Kidney epithelial cell (primary cell): ENCODE measurements around the gene NUDT4B. TPM values are rescaled to one million over a fixed set of nuclear protein-coding genes. Genes with fewer than 3 reads are reported as not detected.
"Not testable (repeated sequence)": the region's sequence is repeated elsewhere in the genome, so short reads cannot be mapped to it uniquely, and the experiment has no call there.

ENCODE experiments used
- DNase-seq: peaks from one replicate; pipeline ENCODE4 v3.0.0-alpha.2; 2010; ENCODE audit warnings: low read depth
- H3K27me3 ChIP-seq: 2 replicates; pipeline ENCODE4 v1.6.0; 2011; ENCODE audit warnings: low read length; ENCODE audit not compliant: control insufficient read depth, insufficient read depth
- H3K36me3 ChIP-seq: 2 replicates; pipeline ENCODE4 v1.5.1; 2011; ENCODE audit warnings: low read length; ENCODE audit not compliant: control insufficient read depth, insufficient read depth
- H3K4me3 ChIP-seq: 2 replicates; pipeline ENCODE4 v1.5.1; 2011; ENCODE audit warnings: low read depth, mild to moderate bottlenecking, control low read depth, low read length
- total RNA-seq: library from RNA; depleted of rRNA; stranded (reverse); fragments of >200 nt; gene quantifications from 2 replicates; pipeline ENCODE4 v1.2.3, GENCODE V29; 2015

NUDT4B gene
- total RNA-seq, 1 donor from 2014 or later, result 30.9 TPM

DNA sequence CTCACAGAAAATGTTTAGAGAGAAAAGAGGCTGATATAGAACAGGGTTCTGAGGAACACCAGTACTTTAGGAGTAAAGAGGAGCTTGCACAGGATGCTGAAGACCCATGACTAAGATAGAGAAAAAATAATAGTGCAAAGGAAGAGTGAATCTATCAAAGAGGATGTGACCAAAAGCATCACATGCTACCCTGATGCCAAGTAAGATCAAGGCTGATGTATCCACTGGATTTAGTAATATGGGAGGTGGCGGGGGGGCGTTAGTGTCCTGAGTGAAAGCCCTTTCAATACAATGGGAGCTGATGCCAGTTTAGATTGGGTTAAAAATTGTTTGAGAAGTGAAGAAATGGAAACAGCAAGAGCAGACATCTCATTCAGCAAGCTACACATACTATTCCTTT is 11.2 kb downstream of the NUDT4B start:
- not testable (repeated sequence) for DNase-seq, H3K27me3 ChIP-seq, H3K36me3 ChIP-seq, H3K4me3 ChIP-seq

DNA sequence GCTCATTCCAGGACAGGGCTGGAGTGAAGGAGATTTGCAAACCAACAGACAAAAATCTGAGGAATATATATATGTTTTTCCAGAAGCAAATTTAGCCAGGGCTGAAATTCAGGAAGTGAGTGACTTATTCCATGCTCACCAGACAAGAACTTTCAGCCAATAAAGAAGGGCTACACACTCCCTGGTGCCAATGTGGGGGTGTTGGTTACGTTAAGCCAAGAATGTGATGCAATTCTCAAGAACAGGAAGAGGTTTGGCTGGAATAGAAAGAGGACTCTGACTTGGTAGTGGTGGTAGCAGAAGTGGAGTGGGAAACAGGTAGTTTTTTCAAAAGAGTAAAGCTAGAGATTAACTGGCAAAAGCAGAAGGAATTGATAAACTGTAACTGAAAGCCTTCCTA is 11.6 kb downstream of the NUDT4B start:
- not testable (repeated sequence) for H3K36me3 ChIP-seq, H3K27me3 ChIP-seq, DNase-seq, H3K4me3 ChIP-seq

DNA sequence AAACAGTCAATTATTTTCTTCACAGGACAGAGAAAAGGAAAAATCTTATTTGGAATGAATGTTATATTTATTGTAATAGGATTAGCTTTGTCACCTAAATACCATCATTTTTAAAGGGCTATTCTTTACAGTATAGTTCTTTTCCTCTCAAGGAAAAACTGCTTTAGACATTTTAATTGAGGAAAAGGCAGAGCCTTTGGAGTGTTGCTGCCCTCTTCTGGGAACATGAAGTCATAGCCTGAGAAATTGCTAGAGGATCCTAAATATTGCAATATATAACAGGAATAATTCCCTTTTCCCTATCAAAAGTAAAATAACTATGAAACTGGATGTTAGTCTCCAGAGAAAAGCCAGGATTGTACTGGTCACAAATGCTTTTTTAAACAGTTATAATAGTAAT is 12.8 kb downstream of the NUDT4B start:
- H3K4me3 ChIP-seq, H3K36me3 ChIP-seq: not testable (repeated sequence)

DNA sequence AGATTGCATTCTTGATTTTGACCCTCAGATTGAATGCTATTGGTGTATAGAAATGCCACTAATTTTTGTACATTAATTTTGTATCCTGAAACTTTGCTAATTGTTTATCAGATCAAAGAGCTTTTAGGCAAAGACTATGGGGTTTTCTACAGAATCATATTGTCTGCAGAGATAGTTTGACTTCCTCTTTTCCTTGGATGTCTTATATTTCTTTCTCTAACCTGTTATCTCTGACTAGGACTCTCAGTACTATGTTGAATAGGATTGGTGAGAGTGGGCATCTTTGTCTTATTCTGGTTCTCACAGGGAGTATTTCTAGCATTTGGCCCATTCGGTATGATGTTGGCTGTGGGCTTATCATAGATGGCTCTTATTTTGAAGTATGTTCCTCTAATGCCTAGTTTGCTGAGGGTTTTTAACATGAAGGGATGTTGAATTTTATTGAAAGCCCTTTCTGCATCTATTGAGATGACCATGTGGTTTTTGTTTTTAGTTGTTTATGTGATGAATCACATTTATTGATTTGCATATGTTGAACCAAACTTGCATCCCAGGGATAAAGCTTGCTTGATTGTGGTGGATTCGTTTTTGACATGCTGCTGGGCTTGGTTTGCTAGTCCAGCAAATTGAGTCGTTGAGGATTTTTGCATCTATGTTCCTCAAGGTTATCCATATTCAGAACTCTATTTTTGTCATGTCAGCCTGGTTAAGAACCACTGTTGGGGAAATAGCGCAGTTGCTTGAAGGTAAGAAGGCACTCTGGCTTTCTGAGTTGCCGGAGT is 16.9 kb downstream of the NUDT4B start:
- H3K4me3 ChIP-seq, H3K36me3 ChIP-seq, H3K27me3 ChIP-seq, DNase-seq: not testable (repeated sequence)

More for the DNA sequence above, 12.8 kb downstream of the NUDT4B start:
- DNase-seq, H3K27me3 ChIP-seq: not testable (repeated sequence)

DNA sequence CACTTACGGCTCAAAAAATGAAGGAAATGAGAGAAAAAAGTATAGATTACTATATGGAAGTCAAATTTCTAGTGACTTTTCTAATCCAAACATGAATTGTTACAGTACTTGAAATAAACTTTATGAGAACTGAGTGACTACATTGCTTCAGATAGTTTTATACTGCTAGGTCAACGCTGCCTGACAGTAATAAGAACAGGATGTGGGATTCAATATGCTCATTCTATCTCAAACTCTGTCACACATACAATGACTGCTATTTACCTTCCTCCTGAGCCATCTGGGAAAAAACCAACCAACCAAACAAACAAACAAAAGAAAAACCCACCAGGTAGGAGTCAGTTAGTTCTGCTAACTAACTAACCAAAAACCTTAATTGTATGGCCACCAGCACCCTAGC is 20.0 kb downstream of the NUDT4B start:
- H3K4me3 ChIP-seq, H3K27me3 ChIP-seq, H3K36me3 ChIP-seq, DNase-seq: not testable (repeated sequence)

DNA sequence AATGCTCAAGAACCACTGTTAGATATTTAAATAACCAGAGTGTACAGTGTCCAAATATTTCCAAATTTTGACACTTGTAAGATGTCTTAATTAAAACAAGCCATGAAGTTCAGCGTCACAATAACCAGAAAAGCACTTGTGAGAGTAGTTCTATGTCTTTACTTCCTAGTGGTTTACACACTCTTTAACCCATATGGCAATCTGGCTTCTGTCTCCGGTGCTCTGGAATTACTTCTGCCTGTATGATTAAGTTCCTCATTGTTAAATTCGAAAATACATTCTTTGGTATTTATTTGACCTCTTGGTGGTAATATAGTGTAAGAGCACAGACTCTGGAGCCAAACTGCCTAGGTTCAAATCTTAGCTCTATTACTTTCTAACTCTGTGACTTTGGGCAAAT is 20.9 kb downstream of the NUDT4B start:
- not testable (repeated sequence) for H3K36me3 ChIP-seq

DNA sequence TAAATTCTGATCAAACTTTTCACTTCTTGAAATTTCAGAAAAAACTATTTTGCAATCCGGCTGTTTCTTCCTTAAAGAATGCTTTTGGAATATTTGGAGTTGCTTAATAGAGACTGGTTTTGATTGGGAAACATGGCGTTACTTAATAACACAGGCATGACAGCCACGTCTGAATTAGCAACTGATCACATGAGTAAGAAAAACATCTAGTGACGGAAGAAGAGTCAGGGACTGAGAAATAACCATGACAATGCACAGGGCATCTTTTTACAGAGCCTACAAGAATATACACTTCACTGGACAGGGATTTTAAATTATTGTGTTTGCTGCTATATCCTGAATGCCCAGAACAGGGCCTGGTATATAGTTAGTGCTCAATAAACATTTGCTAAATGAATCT is 25.1 kb downstream of the NUDT4B start:
- not testable (repeated sequence) for H3K36me3 ChIP-seq, H3K4me3 ChIP-seq, H3K27me3 ChIP-seq, DNase-seq

More for the DNA sequence above, 20.9 kb downstream of the NUDT4B start:
- not testable (repeated sequence) for H3K4me3 ChIP-seq, H3K27me3 ChIP-seq, DNase-seq

DNA sequence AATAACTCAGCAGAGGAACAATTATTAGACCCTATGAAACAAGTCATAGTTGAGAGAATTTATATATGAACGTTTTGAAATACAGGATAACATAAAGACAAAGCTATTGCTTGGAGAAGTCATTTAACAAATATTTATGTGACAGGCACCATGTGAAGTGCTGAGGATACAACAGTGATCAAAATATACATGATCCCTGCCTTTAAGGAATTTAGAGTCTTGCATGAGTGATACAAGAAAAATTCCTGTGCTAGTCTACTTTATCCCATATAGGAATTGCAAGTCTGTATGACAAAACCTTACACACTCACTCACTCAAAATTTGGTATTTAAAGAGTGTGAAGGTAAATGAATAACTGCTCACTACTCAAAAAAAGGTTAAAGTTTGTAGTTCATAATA is 25.5 kb downstream of the NUDT4B start:
- not testable (repeated sequence) for H3K36me3 ChIP-seq, H3K27me3 ChIP-seq, H3K4me3 ChIP-seq, DNase-seq

DNA sequence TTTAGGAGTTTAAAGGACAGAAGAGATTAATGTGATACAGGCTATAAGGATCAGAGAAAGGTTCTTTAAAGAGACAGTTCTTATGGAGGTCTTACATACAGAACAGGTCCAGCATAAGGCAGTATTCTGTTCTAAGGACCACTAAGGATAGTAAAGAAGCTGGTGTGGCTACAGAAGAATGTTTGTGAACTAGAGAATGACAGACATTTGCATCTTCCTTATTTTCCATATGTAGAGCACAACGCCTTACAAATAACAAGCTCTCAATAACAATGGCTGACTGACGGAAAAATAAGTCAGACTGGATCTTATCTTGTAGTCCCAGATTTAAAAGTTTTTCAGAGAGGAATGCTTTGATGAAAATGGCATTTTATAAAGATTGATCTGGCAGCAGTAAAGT is 26.7 kb downstream of the NUDT4B start:
- not testable (repeated sequence) for H3K4me3 ChIP-seq, H3K27me3 ChIP-seq, H3K36me3 ChIP-seq, DNase-seq

DNA sequence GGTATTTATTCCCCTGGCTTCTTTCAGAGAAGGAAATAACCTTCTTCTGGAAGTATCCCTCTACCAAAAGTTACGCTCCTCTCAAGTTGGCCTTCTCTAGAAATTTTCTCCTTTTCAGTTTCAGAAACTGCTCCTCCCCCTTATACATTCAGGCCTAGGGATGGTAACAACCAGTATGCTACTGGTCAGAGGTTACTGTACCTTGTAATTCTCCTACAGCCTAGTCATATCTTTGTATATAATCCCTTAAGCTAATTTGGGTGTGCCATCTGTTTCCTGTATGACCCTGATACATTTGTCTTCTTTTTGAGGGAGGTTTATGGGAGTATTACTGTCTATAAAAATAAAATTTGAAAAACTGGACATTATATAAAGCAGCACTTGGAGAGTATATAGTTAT is 29.1 kb downstream of the NUDT4B start:
- H3K36me3 ChIP-seq, H3K27me3 ChIP-seq, DNase-seq, H3K4me3 ChIP-seq: not testable (repeated sequence)

DNA sequence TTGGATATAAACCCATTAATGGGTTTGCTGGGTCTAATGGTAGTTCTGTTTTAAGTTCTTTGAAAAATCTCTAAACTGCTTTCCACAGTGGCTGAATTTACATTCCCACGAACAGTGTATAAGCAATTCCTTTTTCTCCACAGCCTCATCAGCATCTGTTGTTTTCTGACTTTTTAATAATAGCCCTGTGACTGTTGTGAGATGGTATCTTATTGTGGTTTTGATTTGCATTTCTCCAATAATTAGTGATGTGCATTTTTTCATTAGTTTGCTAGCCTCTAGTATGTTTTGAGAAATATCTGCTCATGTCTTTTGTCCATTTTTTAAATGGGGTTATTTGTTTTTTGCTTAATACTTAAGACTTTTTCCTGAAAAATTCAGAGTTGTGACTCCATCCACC is 31.8 kb downstream of the NUDT4B start:
- not testable (repeated sequence) for H3K36me3 ChIP-seq, H3K4me3 ChIP-seq, DNase-seq, H3K27me3 ChIP-seq

DNA sequence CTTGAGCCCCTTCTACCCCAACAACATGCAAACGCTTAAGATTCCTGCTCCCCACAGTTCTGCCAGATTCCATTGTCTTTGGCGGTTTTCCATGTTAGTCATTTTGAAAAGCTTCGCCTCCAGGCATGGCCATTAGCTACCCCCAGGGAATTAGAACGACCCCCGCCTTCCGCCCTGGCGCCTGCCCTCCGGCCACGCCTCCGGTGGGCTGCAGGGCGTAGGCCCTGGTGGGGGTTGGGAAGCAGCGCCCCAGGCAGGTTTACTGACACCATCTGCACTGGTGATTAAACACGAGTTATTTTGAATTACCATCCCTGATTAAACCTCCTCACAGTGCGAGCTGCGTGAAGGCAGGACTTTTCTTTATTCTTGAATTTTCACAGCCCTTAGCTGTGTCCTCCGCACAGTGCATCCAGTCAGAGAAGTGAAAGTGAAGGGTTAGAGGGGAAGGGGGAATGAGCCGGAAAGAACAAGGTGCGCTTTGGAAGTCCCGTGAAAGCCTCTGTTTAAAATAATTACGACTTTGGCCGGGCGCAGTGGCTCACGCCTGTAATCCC is 43.0 kb downstream of the NUDT4B start:
- not testable (repeated sequence) for H3K4me3 ChIP-seq, H3K36me3 ChIP-seq, H3K27me3 ChIP-seq, DNase-seq

DNA sequence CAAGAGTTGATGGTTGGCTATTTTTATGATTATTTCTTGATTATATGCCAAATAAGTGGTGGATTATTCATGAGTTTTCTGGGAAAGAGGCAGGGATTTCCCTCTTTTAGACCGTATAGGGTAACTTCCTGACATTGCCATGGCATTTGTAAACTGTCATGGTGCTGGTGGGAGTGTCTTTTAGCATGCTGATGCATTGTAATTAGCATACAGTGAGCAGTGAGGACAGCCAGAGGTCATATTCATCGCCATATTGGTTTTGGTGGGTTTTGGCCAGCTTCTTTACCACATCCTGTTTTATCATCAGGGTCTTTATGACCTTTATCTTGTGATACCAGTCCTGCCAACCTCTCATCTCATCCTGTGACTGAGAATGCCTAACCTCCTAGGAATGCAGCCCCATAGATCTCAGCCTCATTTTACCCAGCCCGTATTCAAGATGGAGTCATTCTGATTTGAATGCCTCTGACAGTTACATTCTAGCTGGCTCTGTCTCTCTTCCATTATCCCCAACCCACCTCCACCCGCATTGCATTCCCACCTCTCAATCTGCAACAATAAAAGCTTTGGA is 45.3 kb downstream of the NUDT4B start:
- H3K27me3 ChIP-seq, H3K36me3 ChIP-seq, DNase-seq, H3K4me3 ChIP-seq: not testable (repeated sequence)
